Measurements from ENCODE around the gene ATP6V0A4. TPM values are rescaled to one million over a fixed set of nuclear protein-coding genes. Genes with fewer than 3 reads are reported as not detected.

Gene ATP6V0A4
- total and polyA plus RNA-seq, 2 donors (not counting 1 experiment from before 2014, with no cell fraction given) = not detected

DNA sequence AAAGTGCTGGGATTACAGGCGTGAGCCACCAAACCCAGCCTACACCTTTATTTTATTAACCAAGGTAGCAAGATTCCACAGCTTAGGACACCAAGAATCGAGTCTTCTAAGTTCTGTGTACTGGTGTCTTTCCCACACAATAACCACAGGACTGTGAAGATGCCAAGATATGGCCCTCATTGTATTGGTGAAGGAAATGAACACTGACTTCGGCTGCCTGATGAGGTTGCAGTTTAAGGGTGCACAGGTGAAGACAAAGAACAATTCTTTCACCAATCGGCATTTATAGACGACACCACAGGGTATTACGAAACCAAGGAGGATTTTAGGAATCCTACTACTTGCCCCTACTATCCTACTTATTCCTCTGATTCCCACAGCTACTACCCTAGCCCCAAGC, 49.3 kb downstream of the ATP6V0A4 start:
- Histone ChIP-seq H3K36me3 (ENCODE audit: control insufficient read depth, insufficient read depth, low read length) (no peaks in the 10 kb centered on the region), H3K4me2 (ENCODE audit: extremely low read depth, insufficient read depth, low read length) (no peak overlapping the region), H3K4me3 (replicated peaks in 1 of 4; ENCODE audit: control extremely low read depth in 1 of 4, insufficient read depth in 1 of 4, low read depth in 3 of 4, low read length in 4 of 4) (no peak overlapping the region), H3K4me1 (ENCODE audit: control insufficient read depth, extremely low read depth, insufficient read depth, low read length) (no peaks in the 10 kb centered on the region), H3K9me3 (ENCODE audit: control insufficient read depth, insufficient read depth, low read depth, low read length) (no peaks in the 10 kb centered on the region), H3K79me2 (ENCODE audit: control insufficient read depth, insufficient read depth, low read length) (no peaks in the 10 kb centered on the region), H3K27me3 (ENCODE audit: control insufficient read depth, insufficient read depth, low read length) (no peaks in the 10 kb centered on the region), H3K9ac (ENCODE audit: insufficient read depth, low read length) (no peak overlapping the region), H2AFZ (ENCODE audit: low read length) (no peak overlapping the region), H4K20me1 (ENCODE audit: control insufficient read depth, extremely low read depth, insufficient read depth, low read length) (no peaks in the 10 kb centered on the region), H3K27ac (ENCODE audit: insufficient read depth, low read length) (no peak overlapping the region)
- no peak for DNase-seq (ENCODE audit: low read depth in 2 of 2)
- TF ChIP-seq EZH2 (IDR thresholded peaks at IDR 0.05; ENCODE audit: low read length, missing control alignments) = no peak
- TF ChIP-seq, protein P1, sequence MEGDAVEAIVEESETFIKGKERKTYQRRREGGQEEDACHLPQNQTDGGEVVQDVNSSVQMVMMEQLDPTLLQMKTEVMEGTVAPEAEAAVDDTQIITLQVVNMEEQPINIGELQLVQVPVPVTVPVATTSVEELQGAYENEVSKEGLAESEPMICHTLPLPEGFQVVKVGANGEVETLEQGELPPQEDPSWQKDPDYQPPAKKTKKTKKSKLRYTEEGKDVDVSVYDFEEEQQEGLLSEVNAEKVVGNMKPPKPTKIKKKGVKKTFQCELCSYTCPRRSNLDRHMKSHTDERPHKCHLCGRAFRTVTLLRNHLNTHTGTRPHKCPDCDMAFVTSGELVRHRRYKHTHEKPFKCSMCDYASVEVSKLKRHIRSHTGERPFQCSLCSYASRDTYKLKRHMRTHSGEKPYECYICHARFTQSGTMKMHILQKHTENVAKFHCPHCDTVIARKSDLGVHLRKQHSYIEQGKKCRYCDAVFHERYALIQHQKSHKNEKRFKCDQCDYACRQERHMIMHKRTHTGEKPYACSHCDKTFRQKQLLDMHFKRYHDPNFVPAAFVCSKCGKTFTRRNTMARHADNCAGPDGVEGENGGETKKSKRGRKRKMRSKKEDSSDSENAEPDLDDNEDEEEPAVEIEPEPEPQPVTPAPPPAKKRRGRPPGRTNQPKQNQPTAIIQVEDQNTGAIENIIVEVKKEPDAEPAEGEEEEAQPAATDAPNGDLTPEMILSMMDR (conservative IDR thresholded peaks at IDR 0.05 in 1 of 2, IDR thresholded peaks at IDR 0.05 in 1 of 2; ENCODE audit: low read depth in 1 of 2, low read length in 2 of 2) = no peak

DNA sequence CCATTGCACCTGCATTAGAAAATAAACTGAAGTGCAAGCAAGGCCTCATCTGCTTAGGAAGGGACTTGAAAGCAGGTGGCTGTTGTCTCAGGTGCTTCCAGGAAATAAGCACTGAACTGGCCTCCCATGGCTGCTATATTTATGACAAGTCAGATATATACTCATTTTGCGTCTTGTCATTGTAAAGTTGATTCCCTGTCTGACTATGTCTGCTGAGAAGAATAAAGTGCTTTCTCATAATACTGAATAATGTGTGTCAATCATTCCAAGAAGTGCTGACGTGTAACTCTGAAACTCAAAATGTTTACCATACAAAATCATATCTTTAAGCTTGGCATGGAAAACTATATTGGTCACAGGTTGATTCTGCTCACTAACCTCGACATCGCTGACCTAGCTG, 51.9 kb downstream of the ATP6V0A4 start:
- TF ChIP-seq, protein P1 (conservative IDR thresholded peaks at IDR 0.05 in 1 of 2, IDR thresholded peaks at IDR 0.05 in 1 of 2; ENCODE audit: low read depth in 1 of 2, low read length in 2 of 2) = no peak
- no peak for TF ChIP-seq EZH2 (IDR thresholded peaks at IDR 0.05; ENCODE audit: low read length, missing control alignments)
- no peak overlapping the region for H2AFZ ChIP-seq (ENCODE audit: low read length)
- no peaks in the 10 kb centered on the region for H3K36me3 ChIP-seq (ENCODE audit: control insufficient read depth, insufficient read depth, low read length)
- H3K27ac ChIP-seq (ENCODE audit: insufficient read depth, low read length) = no peak overlapping the region
- no peaks in the 10 kb centered on the region for H3K27me3 ChIP-seq (ENCODE audit: control insufficient read depth, insufficient read depth, low read length)
- H3K9ac ChIP-seq (ENCODE audit: insufficient read depth, low read length) = no peak overlapping the region
- H3K4me1 ChIP-seq (ENCODE audit: control insufficient read depth, extremely low read depth, insufficient read depth, low read length) = no peaks in the 10 kb centered on the region
- no peak overlapping the region for H3K4me3 ChIP-seq (replicated peaks in 1 of 4; ENCODE audit: control extremely low read depth in 1 of 4, insufficient read depth in 1 of 4, low read depth in 3 of 4, low read length in 4 of 4)
- H3K4me2 ChIP-seq (ENCODE audit: extremely low read depth, insufficient read depth, low read length) = no peak overlapping the region
- no peaks in the 10 kb centered on the region for H4K20me1 ChIP-seq (ENCODE audit: control insufficient read depth, extremely low read depth, insufficient read depth, low read length)
- H3K9me3 ChIP-seq (ENCODE audit: control insufficient read depth, insufficient read depth, low read depth, low read length) = no peaks in the 10 kb centered on the region
- H3K79me2 ChIP-seq (ENCODE audit: control insufficient read depth, insufficient read depth, low read length) = no peaks in the 10 kb centered on the region
- no peak for DNase-seq (ENCODE audit: low read depth in 2 of 2)

DNA sequence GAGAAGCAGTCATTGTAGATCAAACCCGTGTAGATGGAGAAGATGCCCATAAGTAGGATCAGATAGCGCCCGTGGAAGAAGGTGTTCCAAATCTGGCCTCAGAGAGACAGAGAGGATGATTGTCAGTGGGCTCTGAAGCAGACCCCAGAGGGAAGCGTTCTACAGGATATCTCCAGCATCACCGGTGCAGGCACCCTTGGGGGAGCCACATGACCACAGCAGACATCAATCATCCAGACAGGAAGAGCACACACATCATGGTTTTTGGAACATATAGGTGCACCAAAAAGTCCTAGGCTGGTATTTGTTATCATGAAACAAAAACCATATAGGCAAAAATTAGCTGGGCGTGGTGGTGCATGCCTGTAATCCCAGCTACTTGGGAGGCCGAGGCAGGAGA, 52.8 kb downstream of the ATP6V0A4 start:
- Histone ChIP-seq H3K9me3 (ENCODE audit: control insufficient read depth, insufficient read depth, low read depth, low read length) (no peaks in the 10 kb centered on the region), H3K4me3 (replicated peaks in 1 of 4; ENCODE audit: control extremely low read depth in 1 of 4, insufficient read depth in 1 of 4, low read depth in 3 of 4, low read length in 4 of 4) (no peak overlapping the region), H3K9ac (ENCODE audit: insufficient read depth, low read length) (no peak overlapping the region), H3K4me1 (ENCODE audit: control insufficient read depth, extremely low read depth, insufficient read depth, low read length) (no peaks in the 10 kb centered on the region), H2AFZ (ENCODE audit: low read length) (no peak overlapping the region), H3K27ac (ENCODE audit: insufficient read depth, low read length) (no peak overlapping the region), H3K36me3 (ENCODE audit: control insufficient read depth, insufficient read depth, low read length) (no peaks in the 10 kb centered on the region), H3K79me2 (ENCODE audit: control insufficient read depth, insufficient read depth, low read length) (no peaks in the 10 kb centered on the region), H4K20me1 (ENCODE audit: control insufficient read depth, extremely low read depth, insufficient read depth, low read length) (no peaks in the 10 kb centered on the region), H3K4me2 (ENCODE audit: extremely low read depth, insufficient read depth, low read length) (no peak overlapping the region), H3K27me3 (ENCODE audit: control insufficient read depth, insufficient read depth, low read length) (no peaks in the 10 kb centered on the region)
- TF ChIP-seq, protein P1 (conservative IDR thresholded peaks at IDR 0.05 in 1 of 2, IDR thresholded peaks at IDR 0.05 in 1 of 2; ENCODE audit: low read depth in 1 of 2, low read length in 2 of 2) = no peak
- TF ChIP-seq EZH2 (IDR thresholded peaks at IDR 0.05; ENCODE audit: low read length, missing control alignments) = no peak
- no peak for DNase-seq (ENCODE audit: low read depth in 2 of 2)

Measured in fibroblast of lung (primary cell).